ENCODE data around the gene RNF168. TPM values are rescaled to one million over a fixed set of nuclear protein-coding genes. Genes with fewer than 3 reads are reported as not detected.

RNF168 gene
- total RNA-seq (42.4 and 42.7 TPM in 2 replicates), polyA plus RNA-seq (3.4 and 3.6 TPM in 2 replicates), polyA minus RNA-seq (14.1 and 18.0 TPM in 2 replicates)
- total RNA-seq (2013) = 18.8 TPM

- Histone ChIP-seq H3K9me3 (ENCODE audit: control extremely low read depth in 1 of 3, control insufficient read depth in 2 of 3, insufficient read depth in 1 of 3, low read length in 2 of 3) (peaks cover 0 to 8% (median 7%) of the 10 kb centered on the region in 3 donors), H3K9ac (ENCODE audit: low read length) (peak within 1 kb of the TSS; percentile 80), H3K79me2 (ENCODE audit: control insufficient read depth, insufficient read depth, low read length) (peaks cover 51% of the 10 kb centered on the region), H3K4me1 (ENCODE audit: control insufficient read depth in 2 of 2, insufficient read depth in 2 of 2, low read length in 2 of 2) (peaks cover 16 to 28% of the 10 kb centered on the region in 2 donors), H3K4me3 (ENCODE audit: control extremely low read depth in 1 of 5, extremely low read depth in 1 of 5, insufficient read depth in 1 of 5, low read depth in 2 of 5, low read length in 4 of 5) (peak within 1 kb of the TSS; percentile 79 to 87 (median 82)), H4K20me1 (ENCODE audit: control insufficient read depth, insufficient read depth, low read length, poor library complexity, severe bottlenecking) (peaks cover 33% of the 10 kb centered on the region), H2AFZ (ENCODE audit: insufficient read depth, low read depth, low read length, poor library complexity, severe bottlenecking) (peak within 1 kb of the TSS; percentile 78), H3K36me3 (replicated peaks in 1 of 2; ENCODE audit: control extremely low read depth in 1 of 2, control insufficient read depth in 1 of 2, extremely low read depth in 1 of 2, insufficient read depth in 2 of 2, low read length in 1 of 2) (peaks cover 0 to 3% of the 10 kb centered on the region in 2 experiments), H3K4me2 (replicated peaks; ENCODE audit: low read depth, low read length, poor library complexity, severe bottlenecking) (peak within 1 kb of the TSS; percentile 79), H3K27me3 (replicated peaks in 1 of 4; ENCODE audit: control extremely low read depth in 1 of 4, control insufficient read depth in 3 of 4, insufficient read depth in 4 of 4, low read length in 3 of 4) (no peaks in the 10 kb centered on the region), H3K27ac (ENCODE audit: low read length in 2 of 2) (peak within 1 kb of the TSS; percentile 74 to 83)
- H3K4me1 Mint-ChIP-seq = peaks cover 34% of the 10 kb centered on the region
- CTCF ChIA-PET = interaction anchor here (1.0 to 1.2 kb wide), 2 partner anchors 25 kb away, joined by 4 to 5 read pairs; no protein-coding TSS in a partner anchor
- under 1% methylated on average over 70 of the region's 75 CpGs for WGBS (ENCODE audit: insufficient coverage)
- peak; percentile 85 for ATAC-seq (ENCODE audit: low read depth)
- H3K9me3 Mint-ChIP-seq (ENCODE audit: insufficient read depth) = peaks cover 6% of the 10 kb centered on the region
- no peaks in the 10 kb centered on the region for H3K27me3 Mint-ChIP-seq
- DNase-seq = peak; percentile 96
- intact Hi-C loops (cut with micrococcal nuclease) = loop anchor here (1.0 to 10.0 kb wide), 8 partner anchors 25 to 791 kb away; partner anchors contain the start of genes DLG1, DYNLT2B, FBXO45 and NCBP2
- POLR2A ChIA-PET = interaction anchor here (0.6 to 1.5 kb wide), 5 partner anchors 26 to 1216 kb away, joined by 3 to 6 read pairs (median 3); no protein-coding TSS in a partner anchor
- TF ChIP-seq CTCF (IDR thresholded peaks at IDR 0.05) (no peak), EZH2 (IDR thresholded peaks at IDR 0.05; ENCODE audit: borderline replicate concordance, insufficient read depth, low read depth, low read length, poor library complexity, severe bottlenecking) (no peak)
- H3K4me3 Mint-ChIP-seq = peak within 1 kb of the TSS; percentile 100
- peak within 1 kb of the TSS; percentile 92 for H3K27ac Mint-ChIP-seq
Observed at GRCh38 chr3:196503196-196504076, at the start of gene RNF168. TSS of gene RNF168 (minus strand) at chr3:196503768. CDS start at chr3:196503173, 595 bp downstream.

All from B cell (primary cell).